Measurements from ENCODE around the gene NCK1.

DNA sequence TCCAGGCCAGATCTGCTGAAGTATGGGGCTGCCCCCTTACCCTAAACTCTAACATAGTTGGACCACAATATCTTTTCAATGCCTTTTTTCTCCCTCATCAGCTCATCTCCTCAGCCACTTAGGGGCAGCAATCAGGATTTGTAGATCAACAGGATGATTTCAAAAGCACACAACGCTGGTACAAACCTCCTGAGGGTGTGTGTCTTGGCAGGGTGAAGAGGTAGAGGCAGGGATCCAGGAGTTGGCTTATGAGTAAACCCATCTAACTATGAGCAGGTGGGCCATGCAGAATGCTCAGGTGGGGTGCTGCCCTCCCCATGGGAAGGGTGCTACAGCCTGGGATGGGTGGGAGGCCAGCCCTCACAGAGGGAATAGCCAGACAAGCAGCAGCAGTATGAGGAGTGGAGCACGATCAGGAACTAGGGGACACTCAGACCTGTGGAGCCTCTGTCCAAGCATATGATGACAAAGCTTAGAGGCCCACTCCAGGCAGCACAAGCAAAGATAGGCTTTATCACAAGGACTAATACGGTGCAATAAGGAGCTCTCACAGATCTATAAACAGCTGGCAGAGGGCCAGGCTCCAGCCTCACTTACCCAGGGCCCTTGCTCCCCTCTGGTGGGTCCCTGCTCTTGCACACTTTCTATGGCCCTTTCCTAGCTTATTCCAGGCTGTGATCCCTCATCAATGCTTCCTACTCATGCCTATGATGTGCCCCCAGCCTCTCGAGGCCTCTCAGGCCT lies 127.9 kb downstream of the NCK1 start:
- TF ChIP-seq HOXB5 (CRISPR knock-in tag; IDR thresholded peaks at IDR 0.05) (no peak), POLR2A (IDR thresholded peaks at IDR 0.05; ENCODE audit: low read length) (no peak)

All from A549 (cell line).